Fibroblast of the aortic adventitia (primary cell): ENCODE results near the gene AKR1C1. TPM values are rescaled to one million over a fixed set of nuclear protein-coding genes. Genes with fewer than 3 reads are reported as not detected.
A peak's percentile ranks its signal among the peaks of the same experiment; 100 is the strongest.
"Not testable (repeated sequence)": the region's sequence is repeated elsewhere in the genome, so short reads cannot be mapped to it uniquely, and the experiment has no call there.

ENCODE experiments used
- DNase-seq: peaks from one replicate; pipeline ENCODE4 v3.0.0-alpha.2; 2010; ENCODE audit warnings: low read depth
- H3K4me3 ChIP-seq: 2 replicates; pipeline ENCODE4 v1.5.1; 2011; ENCODE audit warnings: low read depth, mild to moderate bottlenecking, control low read depth, low read length, moderate library complexity
- CTCF ChIP-seq: IDR thresholded peaks from 2 replicates; pipeline ENCODE4 v1.5.1; 2011; ENCODE audit warnings: mild to moderate bottlenecking, low read length, control low read depth, inconsistent platforms; ENCODE audit not compliant: insufficient read depth
- total RNA-seq: library from RNA; depleted of rRNA; stranded (reverse); fragments of >200 nt; gene quantifications from 2 replicates; pipeline ENCODE4 v1.2.3, GENCODE V29; 2012; ENCODE audit warnings: low replicate concordance

AKR1C1 gene
- total RNA-seq, 1 donor, result 355 TPM

DNA sequence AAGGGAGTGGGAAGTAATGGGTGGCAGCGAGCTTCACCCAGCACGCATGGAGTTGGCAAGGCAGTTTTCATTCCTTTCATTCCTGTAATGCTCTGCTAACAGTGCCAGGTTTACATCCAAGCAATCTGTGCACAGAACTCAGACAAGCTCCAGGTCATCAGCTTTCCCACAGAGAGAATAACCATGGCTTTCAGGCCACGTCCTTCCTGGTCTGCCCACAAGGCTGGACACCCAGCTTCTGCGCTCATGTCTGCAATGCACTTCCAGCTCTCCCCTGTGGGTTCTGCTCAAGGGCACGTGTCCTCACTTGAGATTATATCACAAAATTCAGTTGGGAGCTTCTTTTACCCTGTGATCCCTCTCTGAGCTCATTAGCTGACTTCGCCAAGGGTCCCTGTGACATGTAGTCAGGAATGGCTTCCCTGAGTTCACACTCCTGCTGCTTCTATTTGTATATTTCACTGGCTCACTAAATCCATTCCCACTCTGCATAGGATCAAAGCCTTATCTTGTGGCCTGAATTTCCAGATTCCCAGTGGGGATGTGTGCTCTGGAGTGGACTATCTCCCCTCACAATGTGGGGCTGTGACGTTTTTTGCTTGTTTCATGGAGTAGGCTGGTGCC lies 21.9 kb downstream of the AKR1C1 start:
- no peak for TF ChIP-seq CTCF
- H3K4me3 ChIP-seq, result no peak overlapping the region
- peak; percentile 82 for DNase-seq

DNA sequence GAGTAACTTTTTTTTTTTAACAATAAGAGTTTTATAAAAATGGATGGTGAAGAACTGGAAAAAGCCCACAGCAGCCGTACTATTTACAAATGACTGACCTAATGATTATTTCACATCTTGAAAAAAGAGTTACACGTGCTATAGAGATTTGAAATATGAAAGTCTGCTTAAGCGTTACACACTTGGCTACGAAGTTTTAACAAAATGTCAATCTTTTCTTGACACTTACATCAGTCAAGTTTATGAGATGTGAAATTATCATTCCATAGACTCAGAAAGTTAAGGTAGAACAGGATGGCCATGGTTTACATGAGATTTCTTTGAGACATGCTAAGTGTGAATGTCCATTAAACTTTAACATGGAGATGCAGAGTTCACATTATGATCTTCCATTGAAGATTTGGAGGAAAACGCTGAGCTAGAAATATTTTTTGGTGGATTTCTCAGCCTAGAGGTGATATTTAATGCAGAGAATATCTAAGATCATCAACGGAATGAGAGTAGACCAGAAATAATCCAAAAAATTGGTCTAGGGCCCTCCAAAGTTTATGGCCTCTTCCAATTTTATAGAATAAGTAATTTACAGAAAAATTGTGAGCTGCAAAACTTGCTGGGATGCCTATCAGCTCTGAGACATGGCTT lies 24.9 kb downstream of the AKR1C1 start:
- not testable (repeated sequence) for H3K4me3 ChIP-seq, DNase-seq

GRCh38 chr10:4990217-4990616 lies 27.0 kb downstream of the AKR1C1 start:
- H3K4me3 ChIP-seq, result no peak overlapping the region
- no peak for DNase-seq
- no peak for TF ChIP-seq CTCF

DNA sequence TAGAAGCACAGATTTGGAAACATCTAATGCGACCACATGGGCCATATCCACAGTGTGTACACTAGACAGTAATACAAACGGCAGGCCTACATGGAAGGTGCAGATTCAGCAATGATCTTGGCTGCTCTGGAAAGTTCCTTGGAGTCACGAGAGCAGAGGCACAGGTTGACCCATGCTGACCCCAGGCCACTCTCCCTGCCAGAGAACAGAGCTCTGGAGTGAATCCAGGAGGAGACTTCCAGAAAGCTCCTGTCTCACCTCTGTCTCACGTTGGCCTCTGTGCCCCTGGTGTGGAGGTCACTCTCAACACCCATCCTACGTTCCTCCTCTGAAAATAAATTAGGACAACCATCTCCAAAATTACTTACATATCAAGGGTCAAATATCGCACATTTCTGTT lies 28.2 kb downstream of the AKR1C1 start:
- H3K4me3 ChIP-seq, DNase-seq: not testable (repeated sequence)

GRCh38 chr10:4992564-4992963 lies 29.3 kb downstream of the AKR1C1 start:
- DNase-seq, result not testable (repeated sequence)

GRCh38 chr10:4994260-4994659 lies 31.0 kb downstream of the AKR1C1 start:
- not testable (repeated sequence) for DNase-seq, H3K4me3 ChIP-seq

More at GRCh38 chr10:4992564-4992963, 29.3 kb downstream of the AKR1C1 start:
- H3K4me3 ChIP-seq, result not testable (repeated sequence)

DNA sequence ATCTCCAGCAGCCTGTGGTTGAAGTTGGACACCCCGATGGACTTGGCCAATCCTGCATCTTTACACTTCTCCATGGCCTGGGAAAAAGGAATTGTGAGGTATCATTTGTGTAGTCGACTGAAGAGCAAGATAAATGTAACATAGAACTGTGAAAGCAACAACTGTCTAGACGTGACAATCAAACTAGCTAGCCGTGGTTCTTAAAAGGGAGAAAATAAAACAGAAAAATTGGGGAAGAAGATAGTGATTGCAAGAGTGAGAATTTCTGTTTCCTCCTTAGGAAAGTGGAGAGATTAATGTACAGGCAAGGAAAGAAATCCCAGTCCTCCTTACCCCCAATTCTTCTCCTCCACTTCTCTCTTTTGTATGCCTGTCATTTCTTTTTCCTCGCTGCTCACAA lies 35.5 kb downstream of the AKR1C1 start:
- no peak for TF ChIP-seq CTCF
- no peak for DNase-seq
- H3K4me3 ChIP-seq, result no peak overlapping the region

DNA sequence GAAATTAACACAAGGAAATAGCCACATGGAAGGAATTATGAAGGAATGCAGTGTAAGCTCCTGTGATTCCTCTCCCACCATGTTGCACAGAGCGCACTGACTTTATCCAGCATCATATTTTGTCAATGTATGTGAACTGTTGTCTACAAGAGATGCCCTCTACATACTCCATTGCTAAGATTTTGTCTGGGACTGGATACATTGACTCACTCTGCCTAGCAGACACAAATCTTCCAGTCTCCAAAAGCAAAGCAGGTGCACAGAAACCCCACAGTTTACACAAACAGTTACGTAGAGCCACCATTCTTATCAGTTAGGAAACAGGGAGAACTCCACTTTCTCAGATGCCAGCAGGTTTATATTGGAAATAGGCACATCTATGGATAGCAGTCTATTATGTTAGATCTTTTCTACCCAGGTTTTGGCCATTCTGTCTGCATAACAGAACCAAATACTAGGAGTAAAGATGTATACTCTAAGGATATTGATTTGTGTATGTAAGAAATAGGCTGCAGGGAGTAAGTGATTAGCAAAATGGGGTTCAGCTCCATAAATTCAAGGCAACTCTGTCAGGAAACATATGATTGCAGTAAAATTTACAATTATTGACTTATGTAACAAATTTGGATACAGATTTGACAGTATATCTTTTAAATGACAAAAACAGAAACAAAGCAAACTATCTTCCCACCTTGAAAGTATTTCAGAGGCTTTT lies 39.0 kb downstream of the AKR1C1 start:
- TF ChIP-seq CTCF, result no peak
- H3K4me3 ChIP-seq, result peak overlapping the region; percentile 46
- no peak for DNase-seq

DNA sequence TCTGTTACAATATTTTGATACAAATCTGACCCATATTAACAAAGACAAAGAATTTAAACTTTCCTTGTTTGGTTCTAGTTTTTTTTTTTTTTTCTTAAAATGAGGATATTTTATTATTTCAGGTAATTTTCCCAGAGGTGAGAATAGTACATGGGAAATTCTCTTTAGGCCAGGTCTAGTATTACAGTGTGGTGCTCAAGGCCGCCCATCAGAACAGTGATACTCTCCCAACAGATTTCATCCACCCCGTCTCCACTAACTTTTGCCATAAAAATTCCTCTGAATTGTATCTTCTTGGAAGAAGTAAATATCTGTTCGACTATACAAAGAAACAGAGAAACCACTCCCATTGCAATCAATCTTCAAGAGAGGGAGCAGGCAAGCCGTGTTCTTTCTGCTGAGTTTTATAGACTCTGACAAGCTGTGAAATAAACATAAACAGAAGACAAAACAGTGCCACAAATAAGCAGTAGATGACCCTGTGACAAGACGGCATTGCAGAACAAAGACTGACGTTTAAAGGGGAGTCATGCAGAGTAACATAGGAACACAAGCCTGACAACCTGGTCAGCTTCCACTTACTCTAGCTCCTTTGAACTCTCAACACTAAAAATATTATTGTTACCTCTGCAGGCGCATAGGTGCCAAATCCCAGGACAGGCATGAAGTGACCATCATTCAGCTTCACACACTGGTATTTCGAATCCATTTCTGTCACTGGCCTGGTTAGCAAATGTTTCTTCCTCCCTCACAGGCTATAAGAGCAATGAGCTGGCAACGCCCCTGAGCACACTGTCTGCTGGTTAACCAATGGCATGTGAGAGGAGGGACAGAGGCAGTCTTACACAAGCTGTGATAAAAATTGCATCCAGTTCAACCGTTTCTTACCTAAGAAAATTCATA lies 40.2 kb downstream of the AKR1C1 start, which contains the start of gene AKR1C2:
TSS of gene AKR1C2 (minus strand) at position 731 of the 903 bp plus-strand sequence. CDS start at position 709, 22 bp downstream.
- peak; percentile 35 for DNase-seq
- H3K4me3 ChIP-seq, result peak within 1 kb of the TSS; percentile 62

DNA sequence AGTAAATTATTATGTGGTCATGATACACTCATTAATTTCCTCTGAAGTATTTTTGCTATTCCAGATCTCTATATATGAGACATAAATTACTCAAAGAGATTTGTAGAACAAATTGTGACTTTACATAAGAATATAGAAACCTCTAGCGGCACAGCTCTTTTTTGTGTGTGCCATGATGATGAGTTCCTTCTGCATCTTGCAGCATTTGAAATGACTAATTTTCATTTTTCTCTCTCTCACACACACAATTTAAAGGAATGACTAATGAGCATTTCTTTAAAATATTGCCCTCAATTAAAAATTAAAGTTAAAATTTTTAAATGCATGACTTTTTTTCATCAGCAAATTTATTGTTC lies 40.8 kb downstream of the AKR1C1 start:
- not testable (repeated sequence) for DNase-seq, H3K4me3 ChIP-seq

DNA sequence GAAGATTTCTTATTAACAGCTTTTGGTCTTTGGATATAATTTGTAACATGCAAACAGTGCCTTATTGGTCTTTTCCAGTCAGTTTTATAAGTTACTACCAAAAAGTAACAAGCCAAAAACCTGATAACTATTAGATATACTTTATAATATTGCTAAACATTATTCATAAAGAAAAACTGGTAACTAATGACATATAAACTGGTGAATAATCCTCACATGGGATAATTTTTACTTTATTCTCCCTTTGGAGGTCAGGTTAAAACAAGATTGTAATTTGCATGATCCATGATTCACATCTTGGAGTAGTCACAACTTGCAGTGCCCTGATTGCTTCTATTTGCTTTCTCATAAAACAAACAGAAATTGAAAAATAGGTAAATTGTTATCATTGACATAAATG lies 41.3 kb downstream of the AKR1C1 start:
- DNase-seq, H3K4me3 ChIP-seq: not testable (repeated sequence)

GRCh38 chr10:5008857-5009548 lies 45.8 kb downstream of the AKR1C1 start:
- DNase-seq, result peak; percentile 15
- not testable (repeated sequence) for H3K4me3 ChIP-seq
